Testis (tissue), 3 donors: Measurements from ENCODE around the gene MOGAT3. TPM values are rescaled to one million over a fixed set of nuclear protein-coding genes. Genes with fewer than 3 reads are reported as not detected.

Experiments used
- DNase-seq: peaks from one replicate; pipeline ENCODE4 v3.0.0-alpha.2; 2019
- H3K27ac ChIP-seq, 2 donors: fragments of 200-600 bp; sonication (generic); one replicate each; pipeline ENCODE4 v1.5.1; 2019
- H3K27me3 ChIP-seq: fragments of 200-600 bp; sonication (generic); one replicate; pipeline ENCODE4 v1.5.1; 2019
- H3K36me3 ChIP-seq: fragments of 200-600 bp; sonication (generic); one replicate; pipeline ENCODE4 v1.5.1; 2017; ENCODE audit warnings: low read depth; ENCODE audit errors: missing control alignments
- H3K4me1 ChIP-seq: fragments of 200-600 bp; sonication (generic); one replicate; pipeline ENCODE4 v1.5.1; 2019
- H3K4me3 ChIP-seq, 2 donors: fragments of 200-600 bp; sonication (generic); one replicate each; pipeline ENCODE4 v1.5.1; 2017 to 2019
- H3K9me3 ChIP-seq: fragments of 200-600 bp; sonication (generic); one replicate; pipeline ENCODE4 v1.5.1; 2017
- CTCF ChIP-seq, 3 experiments: fragments of 450-650 bp in 2 of 3; fragments of 200-600 bp in 1 of 3; sonication (generic) in 1 of 3; IDR thresholded peaks; one replicate each; pipeline ENCODE4 v1.5.1; 2016 to 2019; ENCODE audit warnings: antibody characterized with exemption in 3 of 3, mild to moderate bottlenecking in 2 of 3, moderate library complexity in 1 of 3
- POLR2A ChIP-seq: fragments of 450-650 bp; IDR thresholded peaks from one replicate; pipeline ENCODE4 v1.6.1; 2017; ENCODE audit warnings: antibody characterized with exemption, mild to moderate bottlenecking, moderate library complexity
- WGBS, 2 donors: methylation state at CpG; one replicate each; pipeline ENCODE4 v1.1.5; 2018; 5-methylcytosine and 5-hydroxymethylcytosine counted together
- intact Hi-C: fragments of 100-400 bp; cut with DNase I; formaldehyde crosslinking; loops from one replicate; pipeline ENCODE4 v1.15.1; 2023; ENCODE audit warnings: low total_unique reads
- polyA plus RNA-seq: library from polyadenylated mRNA; stranded (reverse); fragments of 350-450 nt; fragmentation: Illumina TruSeq; extraction: RNeasy Lipid Tissue Mini Kit (QIAGEN cat#74804); gene quantifications from one replicate; pipeline ENCODE4 v1.2.3, GENCODE V29; 2014; ENCODE audit warnings: low read depth, low replicate concordance; ENCODE audit not compliant: insufficient read depth
- total RNA-seq, 2 donors: library from RNA; depleted of rRNA; stranded (reverse); fragments of >200 nt; gene quantifications; one replicate each; pipeline ENCODE4 v1.2.3, GENCODE V29; 2016

Gene MOGAT3
- total and polyA plus RNA-seq, 3 donors from 2014 or later, result not detected

DNA sequence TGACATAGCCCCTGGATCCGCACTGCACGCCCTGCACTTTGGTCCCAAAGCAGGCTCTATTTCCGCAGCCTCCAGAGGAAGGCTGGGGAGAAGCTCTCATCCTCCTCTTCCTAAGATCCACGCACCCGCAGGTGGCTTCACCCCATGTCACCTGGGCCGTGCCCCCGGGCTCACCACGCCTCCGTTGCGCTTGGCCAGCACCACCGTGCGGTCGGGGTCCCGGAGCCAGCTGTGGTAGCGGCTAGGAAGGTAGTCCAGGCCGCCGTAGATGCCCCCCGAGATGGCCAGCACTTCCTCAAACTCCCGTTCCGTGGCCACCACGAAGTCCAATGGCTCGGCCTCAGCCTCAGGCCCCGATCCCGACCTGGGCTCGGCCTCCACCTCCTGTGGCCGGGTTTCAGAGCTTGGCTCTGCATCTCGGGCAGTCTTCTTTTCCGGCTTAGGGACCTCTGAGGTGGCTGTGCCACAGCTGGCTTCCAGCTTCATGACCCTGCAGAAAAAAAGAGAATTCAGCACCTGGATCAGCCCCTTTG, 26.4 kb downstream of the MOGAT3 start:
- H3K36me3 ChIP-seq, result no peaks in the 10 kb centered on the region
- intact Hi-C loops, result no loop called here
- no peaks in the 10 kb centered on the region for H3K27me3 ChIP-seq
- H3K27ac ChIP-seq, result no peak overlapping the region
- H3K9me3 ChIP-seq, result no peaks in the 10 kb centered on the region
- WGBS, 2 donors, result 2 to 3% methylated on average over 22 to 28 of the region's 28 CpGs
- no peak for TF ChIP-seq CTCF (IDR thresholded peaks at IDR 0.05)
- no peak for TF ChIP-seq POLR2A
- H3K4me3 ChIP-seq, result peak overlapping the region in 1 of 2 donors; percentile 7
- no peak for DNase-seq
- peaks cover 23% of the 10 kb centered on the region for H3K4me1 ChIP-seq

GRCh38 chr7:101173752-101174244, 27.0 kb downstream of the MOGAT3 start:
- Histone ChIP-seq H3K4me3 (peak overlapping the region in 1 of 2 donors; percentile 7), H3K4me1 (peaks cover 18% of the 10 kb centered on the region), H3K27ac (no peak overlapping the region), H3K9me3 (no peaks in the 10 kb centered on the region), H3K36me3 (no peaks in the 10 kb centered on the region), H3K27me3 (no peaks in the 10 kb centered on the region)
- DNase-seq, result peak; percentile 63
- 3% methylated on average over 12 to 16 of the region's 16 CpGs for WGBS, 2 donors
- intact Hi-C loops, result no loop called here
- no peak for TF ChIP-seq POLR2A
- no peak for TF ChIP-seq CTCF (IDR thresholded peaks at IDR 0.05)

DNA sequence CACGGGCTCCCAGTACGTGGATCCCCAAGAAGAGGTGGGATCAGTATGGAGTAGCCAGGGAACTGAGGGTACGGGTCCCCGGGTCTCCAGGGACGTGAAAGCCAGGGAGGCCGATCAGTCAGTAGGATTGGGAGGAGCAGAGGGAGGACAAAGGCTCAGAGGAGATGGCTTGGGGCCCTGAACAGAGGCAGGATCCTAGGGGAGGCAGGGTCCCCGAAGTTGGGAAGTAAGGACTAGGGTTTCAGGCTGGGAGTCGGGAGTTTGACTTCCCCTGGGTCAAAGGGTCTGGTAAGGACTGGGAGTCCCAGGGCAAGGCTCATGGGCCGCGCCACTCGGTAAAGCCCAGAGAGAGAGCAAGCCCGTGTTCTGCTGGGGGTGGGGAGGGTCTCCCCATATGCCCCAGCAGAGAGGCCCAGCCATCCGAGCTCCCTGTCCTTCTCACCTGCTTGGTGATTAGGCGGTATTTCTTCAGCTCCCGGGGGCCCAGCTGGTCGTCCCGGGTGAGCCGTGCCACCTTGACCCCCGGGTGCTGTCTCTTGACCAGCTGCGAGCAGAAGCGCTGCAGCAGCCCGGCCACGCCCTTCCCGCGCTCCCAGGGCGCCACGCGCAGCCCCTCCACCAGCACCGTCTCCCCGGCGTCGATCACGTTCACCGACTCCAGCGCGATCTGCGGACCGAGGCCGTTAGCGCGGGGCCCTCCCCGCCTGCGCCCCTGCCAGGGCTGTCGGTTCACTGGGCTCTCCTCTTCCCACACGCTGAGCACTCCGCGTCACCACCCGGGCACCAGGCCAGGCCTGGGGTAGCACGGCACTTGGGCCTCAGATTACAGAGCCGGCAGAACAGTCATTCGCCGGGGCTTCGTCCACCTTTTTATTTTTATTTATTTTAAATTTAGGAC, 27.7 kb downstream of the MOGAT3 start:
- no peak overlapping the region for H3K27ac ChIP-seq
- intact Hi-C loops, result no loop called here
- H3K27me3 ChIP-seq, result no peaks in the 10 kb centered on the region
- H3K4me1 ChIP-seq, result peaks cover 18% of the 10 kb centered on the region
- H3K9me3 ChIP-seq, result no peaks in the 10 kb centered on the region
- WGBS, 2 donors, result 1 to 2% methylated on average over 21 to 28 of the region's 53 CpGs
- no peak overlapping the region for H3K4me3 ChIP-seq
- no peaks in the 10 kb centered on the region for H3K36me3 ChIP-seq
- TF ChIP-seq CTCF (IDR thresholded peaks at IDR 0.05), result no peak
- no peak for TF ChIP-seq POLR2A
- DNase-seq, result peak; percentile 80

- intact Hi-C loops, result no loop called here
- Histone ChIP-seq H3K27me3 (no peaks in the 10 kb centered on the region), H3K27ac (no peak overlapping the region), H3K9me3 (no peaks in the 10 kb centered on the region), H3K36me3 (no peaks in the 10 kb centered on the region), H3K4me1 (peaks cover 18% of the 10 kb centered on the region), H3K4me3 (peak overlapping the region in 1 of 2 donors; percentile 11)
- no peak for DNase-seq
- TF ChIP-seq CTCF (IDR thresholded peaks at IDR 0.05), result no peak
- TF ChIP-seq POLR2A, result no peak
- 1 to 3% methylated on average over 4 to 63 of the region's 79 CpGs for WGBS, 2 donors
These were observed 28.6 kb downstream of the MOGAT3 start for GRCh38 chr7:101172005-101172853.
